Ovary (tissue), 3 donors: ENCODE data around the gene CPNE9.

Experiments
- POLR2A ChIP-seq: fragments of 450-650 bp; IDR thresholded peaks from one replicate; pipeline ENCODE4 v1.6.1; 2017; ENCODE audit warnings: antibody characterized with exemption, mild to moderate bottlenecking, moderate library complexity
- TF ChIP-seq, protein P1 (sequence below), 3 donors: fragments of 450-650 bp in 2 of 3; fragments of 200-600 bp in 1 of 3; IDR thresholded peaks; one replicate each; pipeline versions ENCODE4 v1.5.1 to v1.8.0; 2016 to 2022; ENCODE audit warnings: antibody characterized with exemption in 3 of 3, mild to moderate bottlenecking in 1 of 3
- donor health status: DM: no; HTN: no; CAD: no.

DNA sequence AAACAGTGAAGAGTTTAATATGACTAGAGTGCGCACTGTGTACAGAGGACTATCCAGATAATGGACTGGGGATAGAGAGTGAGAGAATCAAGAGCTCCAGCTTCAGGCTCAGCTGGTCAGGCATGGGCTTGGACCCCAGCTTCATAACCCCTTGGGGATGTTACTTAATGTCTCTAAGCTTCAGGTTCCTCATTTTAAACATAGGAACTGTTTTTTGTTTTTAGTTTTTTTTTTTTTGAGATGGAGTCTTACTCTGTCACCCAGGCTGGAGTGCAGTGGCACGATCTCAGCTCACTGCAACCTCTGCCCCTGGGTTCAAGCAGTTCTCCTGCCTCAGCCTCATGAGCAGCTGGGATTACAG is 18.0 kb downstream of the CPNE9 start:
- TF ChIP-seq, protein P1, sequence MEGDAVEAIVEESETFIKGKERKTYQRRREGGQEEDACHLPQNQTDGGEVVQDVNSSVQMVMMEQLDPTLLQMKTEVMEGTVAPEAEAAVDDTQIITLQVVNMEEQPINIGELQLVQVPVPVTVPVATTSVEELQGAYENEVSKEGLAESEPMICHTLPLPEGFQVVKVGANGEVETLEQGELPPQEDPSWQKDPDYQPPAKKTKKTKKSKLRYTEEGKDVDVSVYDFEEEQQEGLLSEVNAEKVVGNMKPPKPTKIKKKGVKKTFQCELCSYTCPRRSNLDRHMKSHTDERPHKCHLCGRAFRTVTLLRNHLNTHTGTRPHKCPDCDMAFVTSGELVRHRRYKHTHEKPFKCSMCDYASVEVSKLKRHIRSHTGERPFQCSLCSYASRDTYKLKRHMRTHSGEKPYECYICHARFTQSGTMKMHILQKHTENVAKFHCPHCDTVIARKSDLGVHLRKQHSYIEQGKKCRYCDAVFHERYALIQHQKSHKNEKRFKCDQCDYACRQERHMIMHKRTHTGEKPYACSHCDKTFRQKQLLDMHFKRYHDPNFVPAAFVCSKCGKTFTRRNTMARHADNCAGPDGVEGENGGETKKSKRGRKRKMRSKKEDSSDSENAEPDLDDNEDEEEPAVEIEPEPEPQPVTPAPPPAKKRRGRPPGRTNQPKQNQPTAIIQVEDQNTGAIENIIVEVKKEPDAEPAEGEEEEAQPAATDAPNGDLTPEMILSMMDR (IDR thresholded peaks at IDR 0.05), result no peak
- no peak for TF ChIP-seq POLR2A
